Activated naive CD4-positive, alpha-beta T cell treated with Interleukin-2 at 50 U/mL for 16 hours (primary cell): ENCODE measurements around the gene CD34.
"Not testable (repeated sequence)": the region's sequence is repeated elsewhere in the genome, so short reads cannot be mapped to it uniquely, and the experiment has no call there.

Source experiments
- DNase-seq: peaks from one replicate; pipeline ENCODE4 v3.0.0-alpha.2; 2020

CD34 gene

DNA sequence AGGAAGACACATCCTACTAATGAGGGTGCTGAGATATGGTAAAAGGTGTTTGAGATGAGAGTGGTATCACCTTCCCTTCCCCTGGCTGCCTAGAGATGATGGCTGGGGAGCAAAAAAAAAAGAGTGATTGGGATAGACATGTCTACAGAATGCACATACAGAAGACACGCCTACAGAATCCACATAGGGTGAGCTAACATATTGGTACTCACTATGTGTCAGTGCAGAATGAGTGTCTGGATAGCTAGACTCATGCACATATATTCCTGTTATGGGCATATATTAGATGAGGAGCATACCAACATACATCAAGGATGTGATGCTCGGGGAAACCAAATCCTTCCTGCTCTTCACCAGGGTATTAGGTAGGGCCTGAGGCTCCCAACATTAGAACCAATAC, 16.2 kb downstream of the CD34 start:
- DNase-seq: no peak

DNA sequence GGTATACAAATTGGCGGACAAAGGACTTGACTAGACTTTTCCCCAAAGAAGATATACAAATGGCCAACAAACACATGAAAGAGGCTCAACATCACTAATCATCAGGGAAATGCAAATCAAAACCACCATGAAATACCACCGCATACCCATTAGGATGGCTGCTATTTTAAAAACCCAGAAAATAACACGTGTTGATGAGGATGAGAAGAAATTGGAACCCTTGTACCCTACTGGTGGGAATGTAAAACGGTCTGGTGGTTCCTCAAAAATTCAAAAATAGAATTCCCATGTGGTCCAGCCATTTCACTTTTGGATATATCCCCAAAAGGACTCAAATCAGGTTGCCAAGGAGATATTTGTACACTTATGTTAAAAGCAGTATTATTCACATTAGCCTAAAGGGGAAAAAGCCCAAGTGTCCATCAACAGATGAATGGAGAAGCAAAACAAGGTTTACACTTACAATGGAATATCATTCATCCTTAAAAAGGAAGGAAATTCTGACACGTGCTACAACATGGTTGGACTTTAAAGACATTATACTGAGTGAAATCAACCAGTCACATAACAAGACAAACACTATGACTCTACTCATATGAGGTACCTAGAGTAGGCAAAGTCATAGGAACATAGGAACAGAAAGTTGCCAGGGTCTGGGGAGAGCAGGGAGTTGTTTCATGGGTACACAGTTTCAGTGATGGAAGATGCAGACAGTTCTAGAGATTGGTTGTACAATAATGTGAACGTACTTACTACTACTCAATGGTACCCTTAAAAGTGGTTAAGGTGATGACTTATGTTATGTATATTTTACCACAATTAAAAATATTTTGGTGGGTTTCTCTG, 17.0 kb downstream of the CD34 start:
- no peak for DNase-seq

DNA sequence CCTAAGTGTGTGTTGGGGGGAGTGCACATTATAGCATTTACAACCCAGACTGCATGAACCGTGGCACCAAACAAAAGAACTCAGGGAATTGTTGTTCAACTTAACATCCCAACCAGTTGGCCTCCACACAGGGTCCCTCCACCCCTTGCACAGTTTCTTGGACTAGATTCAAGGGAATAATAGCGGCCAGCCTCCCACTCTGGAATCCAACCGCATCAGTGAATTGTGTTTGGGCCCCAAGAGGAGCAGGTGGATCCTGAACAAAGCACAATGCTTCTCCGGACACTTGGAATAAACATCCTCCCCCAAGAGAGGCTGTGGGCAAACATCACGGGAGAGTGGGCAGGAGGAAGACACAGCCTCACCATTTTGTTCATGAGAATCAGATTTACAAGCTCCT, 18.2 kb downstream of the CD34 start:
- DNase-seq: no peak

DNA sequence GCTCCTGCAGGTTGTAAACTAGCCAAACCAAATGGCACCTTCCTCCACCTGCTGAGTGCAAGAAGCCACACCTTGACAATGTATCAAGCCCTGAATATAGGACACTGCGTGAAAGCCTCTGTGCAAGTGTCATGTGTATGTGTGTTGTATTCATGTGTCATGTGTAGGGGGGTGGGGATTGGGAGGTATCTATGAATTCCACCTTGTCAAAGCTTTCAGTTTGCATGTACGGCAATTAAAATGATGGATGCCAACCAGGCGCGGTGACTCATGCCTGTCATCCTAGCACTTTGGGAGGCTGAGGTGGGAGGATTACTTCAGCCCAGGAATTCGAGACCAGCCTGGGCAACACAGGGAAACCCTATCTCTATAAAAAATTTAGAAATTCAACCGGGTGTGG, 19.8 kb downstream of the CD34 start:
- no peak for DNase-seq

DNA sequence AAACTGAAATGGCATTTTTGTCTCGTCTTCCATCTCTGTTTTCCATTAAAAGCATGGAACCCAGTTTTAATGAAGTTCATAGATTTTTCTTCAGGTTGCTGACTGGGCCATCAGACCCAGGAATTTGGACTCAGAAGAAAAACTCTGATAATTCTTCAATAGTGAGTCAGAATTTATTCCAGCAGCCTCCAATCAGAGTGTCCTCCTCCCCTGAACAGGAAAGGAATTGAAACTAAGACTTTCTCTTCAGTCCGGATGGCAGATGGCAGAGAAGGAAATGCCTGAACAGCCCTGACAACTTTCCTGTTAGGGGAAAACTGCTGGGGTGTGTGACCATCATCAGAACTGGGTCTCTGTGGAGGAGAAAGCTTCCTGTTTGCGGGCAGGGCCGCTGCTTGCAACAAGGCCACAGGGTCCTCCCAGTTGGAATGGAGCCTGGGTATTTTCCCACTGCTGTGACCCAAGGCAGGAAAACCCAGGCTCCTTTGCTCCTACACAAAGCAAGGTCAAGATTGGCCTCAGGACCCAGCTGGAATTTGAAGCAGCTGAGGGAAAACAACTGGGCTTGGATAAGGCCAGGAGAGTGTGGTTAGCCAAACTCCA, 20.7 kb downstream of the CD34 start:
- no peak for DNase-seq

DNA sequence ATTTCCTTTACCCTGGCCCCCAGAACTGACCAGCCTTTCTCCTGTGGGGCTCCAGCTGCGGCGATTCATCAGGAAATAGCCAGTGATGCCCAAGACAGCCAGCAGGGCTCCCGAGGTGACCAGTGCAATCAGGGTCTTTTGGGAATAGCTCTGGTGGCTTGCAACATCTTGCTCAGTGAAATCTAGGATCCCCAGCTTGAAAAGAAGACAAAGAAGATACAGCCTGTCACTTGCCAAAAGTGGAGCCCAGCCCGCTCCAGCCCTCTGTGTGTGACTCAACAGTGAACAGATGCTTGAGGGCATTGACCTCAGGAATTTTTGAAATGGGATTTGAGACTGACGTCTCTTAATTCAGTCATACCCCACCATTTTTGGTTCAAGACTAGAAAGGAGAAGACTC, 22.3 kb downstream of the CD34 start:
- no peak for DNase-seq

DNA sequence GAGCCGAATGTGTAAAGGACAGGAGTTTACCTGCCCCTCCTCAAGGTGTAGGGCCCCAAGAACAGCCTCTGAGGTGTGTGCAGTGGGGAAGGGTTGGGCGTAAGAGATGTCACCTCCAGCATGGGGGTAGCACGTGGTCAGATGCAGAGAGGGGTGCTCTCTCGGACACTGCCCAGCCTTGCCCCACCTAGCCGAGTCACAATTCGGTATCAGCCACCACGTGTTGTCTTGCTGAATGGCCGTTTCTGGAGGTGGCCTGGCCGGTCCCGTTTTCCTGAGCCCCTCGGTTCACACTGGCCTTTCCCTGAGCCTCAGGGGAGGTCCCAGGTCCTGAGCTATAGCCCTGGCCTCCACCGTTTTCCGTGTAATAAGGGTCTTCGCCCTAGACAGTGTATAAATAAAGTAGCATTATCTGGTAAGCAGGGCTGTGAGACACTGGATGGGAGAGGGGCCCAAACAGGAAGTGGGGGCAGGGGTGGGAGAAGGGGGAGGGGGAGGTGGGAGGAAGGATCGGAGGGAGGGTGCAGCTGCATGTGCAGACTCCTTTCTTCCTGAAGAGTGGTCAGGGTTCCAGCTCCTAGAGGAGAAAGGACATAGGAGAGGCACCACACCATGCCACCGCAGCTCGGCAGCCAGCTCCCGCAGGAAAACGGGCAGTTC, 23.3 kb downstream of the CD34 start:
- DNase-seq: no peak

DNA sequence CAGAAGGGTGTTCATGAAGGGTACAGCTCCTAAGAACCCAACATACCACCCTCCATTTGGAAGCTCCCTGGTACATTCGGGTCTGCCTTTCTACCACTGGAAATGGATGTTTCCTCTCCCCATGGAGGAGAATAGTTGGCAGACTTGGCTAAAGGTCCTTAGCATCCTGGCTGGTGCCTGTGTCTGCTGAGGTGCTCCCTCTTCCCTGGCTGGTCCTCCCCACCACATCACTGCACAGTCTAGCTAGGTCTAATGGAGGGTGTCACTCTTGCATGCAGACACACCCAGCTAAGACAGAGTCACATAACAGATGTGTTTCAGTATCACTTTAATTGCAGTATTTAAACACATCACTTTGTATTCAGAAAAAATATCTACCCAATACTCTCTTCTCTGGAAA, 24.7 kb downstream of the CD34 start:
- DNase-seq: no peak

DNA sequence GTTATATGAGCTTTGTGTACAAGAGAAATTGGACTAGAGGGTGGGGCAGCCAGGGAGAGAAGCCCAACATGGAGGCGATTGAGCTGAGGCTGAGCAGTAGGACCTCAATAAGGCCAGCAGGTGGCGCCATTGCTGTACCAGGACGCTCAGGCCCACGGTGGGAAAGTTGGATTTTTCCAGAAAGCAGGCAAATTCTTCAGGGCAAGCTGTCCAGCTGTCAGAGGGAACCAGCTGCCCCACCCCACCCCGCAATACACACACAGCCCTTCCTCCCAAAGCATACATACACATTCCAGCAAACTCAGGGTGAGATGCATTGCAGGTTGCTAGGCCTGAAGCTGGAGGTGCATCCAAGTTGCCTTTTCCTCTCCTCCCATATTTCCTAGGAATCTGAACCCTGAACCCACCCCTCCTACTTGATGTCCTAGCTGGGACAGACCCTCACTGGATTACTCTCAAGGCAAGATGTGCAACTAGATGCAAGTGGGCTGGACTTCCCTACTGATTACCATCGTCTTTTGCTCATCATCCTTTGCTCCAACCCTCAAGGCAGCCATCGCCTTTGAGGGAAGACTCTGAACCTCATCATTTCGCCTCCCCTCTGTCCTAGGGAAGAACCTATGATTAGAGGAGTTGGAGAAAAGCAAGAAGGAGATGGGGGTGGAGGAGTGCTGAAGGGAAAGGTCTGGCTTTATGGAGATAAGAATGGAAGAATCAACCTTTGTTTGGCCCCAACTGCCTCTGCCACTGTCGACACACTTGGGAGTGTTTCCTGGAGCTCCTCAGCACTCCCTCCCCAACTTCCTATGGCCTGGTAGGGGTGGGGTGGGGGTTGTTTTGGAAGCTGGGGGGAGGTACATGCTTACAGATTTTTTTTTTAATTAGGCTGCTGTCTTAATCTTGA, 25.5 kb downstream of the CD34 start:
- peak; percentile 74 for DNase-seq

DNA sequence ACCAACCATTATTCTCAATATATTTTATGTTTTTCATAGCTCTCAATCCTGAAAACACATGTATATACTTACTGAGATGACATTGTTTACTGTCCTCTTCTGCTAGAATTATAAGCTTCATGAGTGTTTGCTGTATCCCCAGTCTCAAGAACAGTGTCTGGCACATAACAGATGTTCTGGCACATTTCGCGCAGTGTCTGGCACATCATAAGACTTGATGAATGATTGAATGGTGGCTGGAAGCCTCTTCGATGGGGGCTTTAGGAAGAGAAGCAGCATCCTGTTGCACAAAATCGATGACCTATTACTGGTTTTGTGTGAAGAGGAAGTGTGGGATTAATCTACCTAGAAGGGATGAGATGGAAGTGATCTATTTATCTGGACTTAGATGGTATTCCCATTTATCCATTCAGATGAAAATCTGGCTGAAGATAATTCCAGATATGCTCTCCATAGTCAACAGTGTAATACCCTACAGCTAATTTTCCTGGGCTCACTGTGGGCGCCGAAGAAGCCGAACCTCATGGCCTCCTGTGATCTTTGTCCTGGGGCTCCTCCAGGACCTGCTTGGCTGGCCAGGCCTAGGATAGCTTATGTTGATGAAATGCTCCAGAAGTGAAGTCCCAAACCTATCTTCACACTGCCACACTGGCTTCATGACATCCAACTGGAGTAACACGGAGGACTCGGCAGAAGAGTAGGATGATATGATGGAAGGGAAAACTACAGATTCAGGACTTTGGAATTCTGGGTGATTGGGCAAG, 26.5 kb downstream of the CD34 start:
- no peak for DNase-seq

DNA sequence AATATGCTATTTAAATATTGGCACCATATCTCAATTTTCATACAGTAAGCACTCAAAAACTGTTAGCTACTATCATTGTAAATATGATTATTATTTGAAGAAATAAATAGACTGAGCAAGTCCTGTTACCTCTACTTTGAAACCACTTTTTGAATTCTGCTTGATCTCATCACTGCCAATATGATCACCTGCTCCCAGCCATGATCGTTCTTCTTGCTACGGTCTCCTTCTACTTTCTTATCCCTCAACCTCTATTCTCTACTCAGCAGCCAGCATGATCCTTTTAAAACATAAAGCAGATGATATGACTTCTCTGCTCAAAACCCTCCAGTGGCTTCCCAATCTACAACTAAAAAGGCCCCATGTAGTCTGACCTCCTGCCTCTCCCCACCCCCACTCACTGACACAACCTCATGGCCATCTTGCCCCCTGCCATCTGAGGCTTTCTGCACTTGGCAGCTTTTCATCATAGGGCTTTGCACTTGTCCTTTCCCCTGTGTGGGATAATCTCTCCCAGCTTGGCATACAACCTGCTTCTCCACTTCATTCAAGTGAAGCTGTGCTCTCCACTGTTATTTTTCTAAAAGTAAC, 27.2 kb downstream of the CD34 start:
- no peak for DNase-seq

DNA sequence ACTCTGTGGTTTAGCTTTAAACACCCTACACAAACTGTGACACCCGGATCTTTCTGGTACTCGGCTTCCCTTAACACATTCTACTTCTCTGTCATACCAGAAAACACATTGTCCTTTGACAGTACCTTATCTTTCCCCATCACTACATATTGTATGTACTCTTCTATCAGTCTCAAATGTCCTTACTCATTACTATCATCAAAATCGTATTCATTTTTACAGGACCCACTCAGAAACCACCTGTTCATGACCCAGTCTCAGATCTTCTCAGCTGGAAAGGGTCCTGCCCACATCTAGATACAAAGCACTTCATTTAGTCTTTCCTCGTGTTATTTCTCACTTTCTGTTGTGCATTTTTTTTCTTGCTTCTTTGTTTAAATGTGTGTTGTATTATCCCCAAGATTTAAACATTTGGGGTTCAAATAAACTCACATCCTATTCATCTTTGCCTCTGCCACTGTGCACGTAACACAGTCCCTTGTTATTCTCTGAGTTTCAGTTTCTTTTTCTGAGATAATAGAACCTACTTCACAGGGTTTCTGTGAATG, 27.7 kb downstream of the CD34 start:
- DNase-seq: no peak

DNA sequence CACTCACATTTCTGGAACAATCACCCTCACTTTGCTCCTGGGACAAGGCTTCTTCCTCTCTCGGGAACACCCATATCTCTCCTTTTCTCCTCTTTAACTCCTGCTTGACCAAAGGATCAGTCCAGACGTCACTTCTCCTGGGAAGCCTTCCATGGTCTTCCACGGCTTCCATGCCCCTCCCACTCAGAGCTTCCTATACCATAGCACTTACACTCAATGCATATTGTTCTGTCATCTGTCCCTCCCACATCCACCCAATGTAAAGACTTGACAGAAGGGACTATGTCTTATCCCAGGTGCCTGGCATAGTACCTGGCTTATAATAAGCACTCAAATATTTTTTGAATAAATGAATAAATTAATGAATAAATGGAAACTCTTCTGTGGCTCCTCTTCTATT, 28.2 kb downstream of the CD34 start:
- no peak for DNase-seq

DNA sequence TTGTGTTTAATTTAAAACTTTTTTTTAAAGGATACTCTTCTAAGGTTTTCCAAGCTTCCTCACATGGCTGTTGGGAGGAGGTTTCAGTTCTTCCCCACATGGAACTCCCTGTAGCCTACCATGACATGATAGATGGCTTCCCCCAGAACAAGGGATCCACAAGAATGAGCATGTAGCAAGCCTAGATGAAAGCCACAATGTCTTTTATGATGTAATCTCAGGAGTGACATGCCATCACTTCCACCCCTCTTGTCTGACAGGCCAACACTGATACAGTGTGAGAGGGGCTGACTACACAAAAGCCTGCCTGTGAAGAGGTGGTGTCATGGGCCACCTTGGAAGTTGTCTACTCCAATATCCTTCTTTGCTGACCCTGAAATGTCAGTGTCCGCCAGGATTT, 32.0 kb downstream of the CD34 start:
- DNase-seq: no peak

DNA sequence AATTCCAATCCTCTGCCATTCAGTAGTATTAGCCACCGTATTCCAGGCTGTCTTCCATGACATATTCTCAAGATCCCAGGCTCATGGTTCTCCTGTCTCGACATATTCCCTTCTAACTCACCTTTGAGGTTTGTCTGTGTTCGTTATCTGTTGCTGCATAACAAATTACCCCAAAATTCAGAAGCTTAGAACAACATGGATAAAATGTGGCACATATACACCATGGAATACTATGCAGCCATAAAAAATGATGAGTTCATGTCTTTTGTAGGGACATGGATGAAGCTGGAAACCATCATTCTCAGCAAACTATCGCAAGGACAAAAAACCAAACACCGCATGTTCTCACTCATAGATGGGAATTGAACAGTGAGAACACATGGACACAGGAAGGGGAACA, 33.0 kb downstream of the CD34 start:
- not testable (repeated sequence) for DNase-seq

DNA sequence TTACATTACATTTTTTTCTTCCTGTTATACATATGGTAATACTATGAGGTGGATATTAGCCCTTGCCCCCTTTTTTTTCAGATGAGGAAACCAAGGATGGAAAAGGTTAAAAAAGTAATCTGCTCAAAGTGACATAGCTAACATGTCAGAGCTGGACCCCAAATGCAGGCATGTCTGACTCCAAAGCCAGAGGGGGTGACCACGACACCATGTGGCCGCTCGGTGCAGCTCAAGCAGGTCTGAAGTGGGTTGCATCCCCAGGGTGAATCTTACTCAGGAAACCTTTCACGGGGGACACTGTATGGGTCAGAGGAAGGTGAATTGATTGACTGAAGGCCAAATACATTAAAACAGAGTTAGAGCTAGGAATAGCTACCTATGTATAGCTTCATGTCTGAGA, 34.8 kb downstream of the CD34 start:
- DNase-seq: no peak

DNA sequence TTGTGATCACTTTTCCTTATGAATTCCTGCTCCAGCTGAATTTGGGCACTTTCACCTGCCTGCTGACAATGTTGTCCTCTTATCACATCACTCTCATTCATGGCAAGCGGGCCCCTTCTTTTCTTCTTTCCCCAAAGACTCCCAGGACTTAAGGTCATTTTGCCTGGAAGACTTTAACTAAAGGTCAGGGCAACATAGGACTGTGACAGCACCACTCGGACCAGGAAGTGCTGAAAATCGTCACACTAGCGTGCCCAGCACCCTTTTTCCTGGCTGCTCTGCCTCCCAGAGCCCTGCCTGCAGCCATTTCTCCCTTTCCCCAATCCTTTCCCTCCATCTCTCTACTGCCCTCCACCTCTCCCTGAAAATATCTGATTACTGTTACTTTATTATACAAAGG, 35.4 kb downstream of the CD34 start:
- DNase-seq: no peak

DNA sequence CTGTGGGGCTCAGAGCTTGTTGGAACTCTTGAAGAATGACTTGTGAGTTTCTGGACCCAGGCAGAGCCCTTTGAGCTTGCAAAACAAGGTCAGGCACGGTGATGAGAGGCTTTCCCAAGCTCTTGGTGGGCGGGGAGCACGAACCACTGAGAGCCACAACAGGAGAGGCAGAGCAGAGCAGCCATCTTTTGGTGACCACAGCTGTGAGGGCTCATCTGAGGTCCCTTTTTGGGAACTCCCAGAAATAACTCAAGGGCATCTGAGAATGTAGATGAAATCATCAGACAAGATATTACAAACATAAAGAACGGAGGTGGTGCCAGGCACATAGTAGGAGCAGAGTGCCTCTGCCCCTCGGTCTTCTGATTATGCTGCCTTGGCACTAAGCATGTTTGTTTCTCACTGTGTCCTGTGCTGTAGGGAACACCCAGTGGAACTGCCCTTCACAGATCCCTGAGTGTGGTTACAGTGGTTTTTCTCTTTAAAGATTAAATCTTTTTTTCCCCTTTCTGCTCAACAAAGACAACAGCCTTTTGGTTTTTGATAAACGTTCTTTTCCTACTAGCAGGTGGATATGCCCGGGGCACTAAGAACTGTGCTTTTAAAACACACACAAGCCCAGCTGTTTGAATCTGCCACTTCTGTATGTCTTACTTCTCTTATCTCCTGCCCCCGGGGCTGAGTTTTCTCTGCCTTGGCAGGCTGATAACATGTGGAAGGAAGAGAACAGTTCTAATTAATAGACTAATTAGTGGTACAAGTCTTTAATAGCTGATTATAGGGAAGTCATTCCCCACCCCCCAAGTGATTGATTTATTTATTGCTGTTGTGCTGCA, 37.7 kb downstream of the CD34 start:
- DNase-seq: peak; percentile 51

DNA sequence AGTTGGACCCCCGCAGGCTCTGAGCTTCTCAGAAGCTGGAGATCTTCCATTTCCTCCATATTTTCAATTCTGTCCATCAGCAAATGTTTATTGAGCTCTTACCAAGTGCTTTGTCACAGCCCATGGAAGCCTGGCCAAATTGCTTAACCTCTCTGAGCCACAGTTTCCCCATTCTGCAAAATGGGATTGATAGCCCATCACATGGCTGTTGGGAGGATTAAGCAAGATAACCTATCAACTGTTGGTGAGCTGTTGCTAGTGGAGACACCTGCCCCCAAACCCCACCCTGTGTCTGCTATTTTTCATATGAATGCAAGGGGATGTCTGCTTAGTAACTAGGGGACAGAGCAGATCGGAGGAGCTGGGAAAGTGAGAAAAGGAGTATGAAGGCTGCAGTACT, 38.3 kb downstream of the CD34 start:
- DNase-seq: no peak

DNA sequence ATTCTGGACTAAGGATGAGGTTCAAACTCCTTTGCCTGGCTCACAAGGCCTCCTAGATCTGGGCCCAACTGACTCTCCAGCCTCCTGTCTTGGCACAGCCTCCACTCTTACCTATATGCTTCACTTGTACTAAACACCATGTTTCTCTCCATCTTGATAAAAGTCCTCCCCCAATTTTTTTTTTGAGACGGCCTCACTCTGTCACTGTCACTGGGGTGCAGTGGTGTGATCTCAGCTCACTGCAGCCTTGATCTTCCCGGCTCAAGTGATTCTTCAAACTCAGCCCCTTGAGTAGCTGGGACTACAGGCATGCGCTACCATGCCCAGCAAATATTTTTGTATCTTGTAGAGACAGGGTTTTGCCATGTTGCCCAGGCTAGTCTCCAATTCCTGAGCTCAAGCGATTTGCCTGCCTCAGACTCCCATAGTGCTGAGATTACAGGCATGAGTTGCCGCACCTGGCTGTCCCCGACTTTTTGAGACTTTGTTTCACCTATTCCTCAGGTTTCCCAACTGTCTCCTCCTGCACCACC, 39.7 kb downstream of the CD34 start:
- DNase-seq: no peak
